ENCODE results near the gene ADGRF4.

- TF ChIP-seq CTCF (IDR thresholded peaks at IDR 0.05) (no peak), ZFX (IDR thresholded peaks at IDR 0.05; ENCODE audit: borderline replicate concordance) (no peak)
Observed at GRCh38 chr6:47670851-47671250, 27.5 kb upstream of the ADGRF4 start.

All from 22Rv1 (cell line).